SK-N-SH treated with all-trans-retinoic acid at 6 μM for 48 hours (cell line): ENCODE measurements around the gene HSP90AA1.

Source experiments
- ATAC-seq: fragments of 200-7000 bp; cut with Tn5 transposase; 3 replicates; pipeline ENCODE4 v1.9.1; 2020; ENCODE audit warnings: mild to moderate bottlenecking, moderate library complexity
- ARNTL ChIP-seq: fragments of 450-650 bp; formaldehyde crosslinking; IDR thresholded peaks from 2 replicates; pipeline ENCODE4 v1.5.0; 2020; ENCODE audit warnings: low read depth, mild to moderate bottlenecking, moderate library complexity, borderline replicate concordance
- BACH2 ChIP-seq: fragments of 250-450 bp; sonication (Bioruptor Pico); IDR thresholded peaks from 2 replicates; pipeline ENCODE4 v1.9.0; 2021; ENCODE audit warnings: mild to moderate bottlenecking, borderline replicate concordance
- CSDC2 ChIP-seq: fragments of 250-450 bp; sonication (Bioruptor Pico); IDR thresholded peaks from 2 replicates; pipeline ENCODE4 v1.5.0; 2020; ENCODE audit warnings: mild to moderate bottlenecking, moderate library complexity
- ESRRG ChIP-seq: fragments of 250-450 bp; sonication (Bioruptor Pico); IDR thresholded peaks from 2 replicates; pipeline ENCODE4 v1.6.1; 2021; ENCODE audit warnings: mild to moderate bottlenecking
- GLIS3 ChIP-seq: fragments of 250-450 bp; sonication (Bioruptor Pico); IDR thresholded peaks from 2 replicates; pipeline ENCODE4 v1.5.0; 2020; ENCODE audit warnings: mild to moderate bottlenecking, moderate library complexity
- ISL1 ChIP-seq: fragments of 250-450 bp; sonication (Bioruptor Pico); IDR thresholded peaks from 2 replicates; pipeline ENCODE4 v2.1.2; 2022; ENCODE audit warnings: mild to moderate bottlenecking, moderate library complexity
- RARB ChIP-seq: fragments of 250-450 bp; sonication (Bioruptor Pico); IDR thresholded peaks from 2 replicates; pipeline ENCODE4 v1.8.0; 2021; ENCODE audit warnings: mild to moderate bottlenecking, moderate library complexity
- SNAI2 ChIP-seq: fragments of 250-450 bp; sonication (Bioruptor Pico); IDR thresholded peaks from 2 replicates; pipeline ENCODE4 v1.5.0; 2020; ENCODE audit warnings: mild to moderate bottlenecking, moderate library complexity
- TCF4 ChIP-seq: fragments of 250-450 bp; sonication (Bioruptor Pico); IDR thresholded peaks from 2 replicates; pipeline ENCODE4 v1.8.0; 2021; ENCODE audit warnings: mild to moderate bottlenecking, moderate library complexity, borderline replicate concordance
- TOX ChIP-seq: fragments of 250-450 bp; sonication (Bioruptor Pico); IDR thresholded peaks from 2 replicates; pipeline ENCODE4 v1.8.0; 2021; ENCODE audit warnings: mild to moderate bottlenecking, moderate library complexity, borderline replicate concordance
- ZC3H10 ChIP-seq: fragments of 250-450 bp; sonication (Bioruptor Pico); IDR thresholded peaks from 2 replicates; pipeline ENCODE4 v1.5.1; 2021; ENCODE audit warnings: mild to moderate bottlenecking, moderate library complexity
- ZFP3 ChIP-seq: fragments of 250-450 bp; sonication (Bioruptor Pico); IDR thresholded peaks from 2 replicates; pipeline ENCODE4 v1.5.0; 2020; ENCODE audit warnings: mild to moderate bottlenecking, moderate library complexity
- ZNF565 ChIP-seq: fragments of 450-650 bp; formaldehyde crosslinking; conservative IDR thresholded peaks from 2 replicates; pipeline ENCODE4 v1.5.0; 2020; ENCODE audit warnings: low read depth, mild to moderate bottlenecking, moderate library complexity
- ZNF70 ChIP-seq: fragments of 450-650 bp; formaldehyde crosslinking; IDR thresholded peaks from 2 replicates; pipeline ENCODE4 v1.5.0; 2020; ENCODE audit warnings: mild to moderate bottlenecking, moderate library complexity
- ZNF8 ChIP-seq: fragments of 450-650 bp; formaldehyde crosslinking; IDR thresholded peaks from 2 replicates; pipeline ENCODE4 v1.5.0; 2020; ENCODE audit warnings: mild to moderate bottlenecking, moderate library complexity
- TF ChIP-seq, protein P1 (sequence below): fragments of 250-450 bp; sonication (Bioruptor Pico); IDR thresholded peaks from 2 replicates; pipeline ENCODE4 v1.5.0; 2020; ENCODE audit warnings: mild to moderate bottlenecking, moderate library complexity
- TF ChIP-seq, protein P2 (sequence below): fragments of 250-450 bp; sonication (Bioruptor Pico); IDR thresholded peaks from 2 replicates; pipeline ENCODE4 v1.8.0; 2021; ENCODE audit warnings: low read depth, mild to moderate bottlenecking, moderate library complexity, borderline replicate concordance
- TF ChIP-seq, protein P3 (sequence below): fragments of 250-450 bp; sonication (Bioruptor Pico); IDR thresholded peaks from 2 replicates; pipeline ENCODE4 v1.5.1; 2020; ENCODE audit warnings: low read depth, mild to moderate bottlenecking, moderate library complexity
- TF ChIP-seq, protein P4 (sequence below): fragments of 250-450 bp; sonication (Bioruptor Pico); IDR thresholded peaks from 2 replicates; pipeline ENCODE4 v1.5.1; 2021; ENCODE audit warnings: mild to moderate bottlenecking, moderate library complexity
- TF ChIP-seq, protein P5 (sequence below): fragments of 250-450 bp; sonication (Bioruptor Pico); IDR thresholded peaks from 2 replicates; pipeline ENCODE4 v1.8.0; 2020; ENCODE audit warnings: mild to moderate bottlenecking, moderate library complexity, borderline replicate concordance

Gene HSP90AA1

DNA sequence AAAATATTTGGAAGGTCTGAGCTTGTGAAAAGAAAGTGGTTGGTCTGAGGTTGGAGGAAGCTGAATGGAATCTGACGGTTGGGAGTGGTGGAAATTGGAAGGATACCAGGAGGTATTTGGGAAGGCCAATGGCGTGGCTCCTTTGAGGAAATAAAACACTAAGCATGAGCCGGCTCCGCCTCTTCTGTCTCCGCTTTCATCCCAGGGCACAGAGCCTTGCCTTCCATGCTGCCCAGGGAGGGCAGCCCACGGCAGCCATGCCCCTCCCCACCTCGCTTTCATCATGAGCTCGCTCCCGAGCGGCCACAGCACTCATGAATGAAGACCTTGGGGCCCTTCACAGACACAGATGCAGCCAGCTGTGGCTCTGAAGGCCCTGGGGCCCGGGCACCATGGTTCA is 36.2 kb downstream of the HSP90AA1 start:
- no peak for ATAC-seq
- TF ChIP-seq ZNF70 (CRISPR knock-in tag): no peak
- TF ChIP-seq TCF4 (CRISPR knock-in tag): no peak
- TF ChIP-seq, protein P1, sequence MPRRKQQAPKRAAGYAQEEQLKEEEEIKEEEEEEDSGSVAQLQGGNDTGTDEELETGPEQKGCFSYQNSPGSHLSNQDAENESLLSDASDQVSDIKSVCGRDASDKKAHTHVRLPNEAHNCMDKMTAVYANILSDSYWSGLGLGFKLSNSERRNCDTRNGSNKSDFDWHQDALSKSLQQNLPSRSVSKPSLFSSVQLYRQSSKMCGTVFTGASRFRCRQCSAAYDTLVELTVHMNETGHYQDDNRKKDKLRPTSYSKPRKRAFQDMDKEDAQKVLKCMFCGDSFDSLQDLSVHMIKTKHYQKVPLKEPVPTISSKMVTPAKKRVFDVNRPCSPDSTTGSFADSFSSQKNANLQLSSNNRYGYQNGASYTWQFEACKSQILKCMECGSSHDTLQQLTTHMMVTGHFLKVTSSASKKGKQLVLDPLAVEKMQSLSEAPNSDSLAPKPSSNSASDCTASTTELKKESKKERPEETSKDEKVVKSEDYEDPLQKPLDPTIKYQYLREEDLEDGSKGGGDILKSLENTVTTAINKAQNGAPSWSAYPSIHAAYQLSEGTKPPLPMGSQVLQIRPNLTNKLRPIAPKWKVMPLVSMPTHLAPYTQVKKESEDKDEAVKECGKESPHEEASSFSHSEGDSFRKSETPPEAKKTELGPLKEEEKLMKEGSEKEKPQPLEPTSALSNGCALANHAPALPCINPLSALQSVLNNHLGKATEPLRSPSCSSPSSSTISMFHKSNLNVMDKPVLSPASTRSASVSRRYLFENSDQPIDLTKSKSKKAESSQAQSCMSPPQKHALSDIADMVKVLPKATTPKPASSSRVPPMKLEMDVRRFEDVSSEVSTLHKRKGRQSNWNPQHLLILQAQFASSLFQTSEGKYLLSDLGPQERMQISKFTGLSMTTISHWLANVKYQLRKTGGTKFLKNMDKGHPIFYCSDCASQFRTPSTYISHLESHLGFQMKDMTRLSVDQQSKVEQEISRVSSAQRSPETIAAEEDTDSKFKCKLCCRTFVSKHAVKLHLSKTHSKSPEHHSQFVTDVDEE (CRISPR knock-in tag): no peak
- no peak for TF ChIP-seq TOX
- TF ChIP-seq, protein P2, sequence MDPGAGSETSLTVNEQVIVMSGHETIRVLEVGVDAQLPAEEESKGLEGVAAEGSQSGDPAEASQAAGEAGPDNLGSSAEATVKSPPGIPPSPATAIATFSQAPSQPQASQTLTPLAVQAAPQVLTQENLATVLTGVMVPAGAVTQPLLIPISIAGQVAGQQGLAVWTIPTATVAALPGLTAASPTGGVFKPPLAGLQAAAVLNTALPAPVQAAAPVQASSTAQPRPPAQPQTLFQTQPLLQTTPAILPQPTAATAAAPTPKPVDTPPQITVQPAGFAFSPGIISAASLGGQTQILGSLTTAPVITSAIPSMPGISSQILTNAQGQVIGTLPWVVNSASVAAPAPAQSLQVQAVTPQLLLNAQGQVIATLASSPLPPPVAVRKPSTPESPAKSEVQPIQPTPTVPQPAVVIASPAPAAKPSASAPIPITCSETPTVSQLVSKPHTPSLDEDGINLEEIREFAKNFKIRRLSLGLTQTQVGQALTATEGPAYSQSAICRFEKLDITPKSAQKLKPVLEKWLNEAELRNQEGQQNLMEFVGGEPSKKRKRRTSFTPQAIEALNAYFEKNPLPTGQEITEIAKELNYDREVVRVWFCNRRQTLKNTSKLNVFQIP (CRISPR knock-in tag): no peak
- no peak for TF ChIP-seq ARNTL (CRISPR knock-in tag)
- no peak for TF ChIP-seq CSDC2 (CRISPR knock-in tag)
- TF ChIP-seq ESRRG: no peak
- no peak for TF ChIP-seq ZC3H10 (CRISPR knock-in tag)
- TF ChIP-seq RARB: no peak
- no peak for TF ChIP-seq GLIS3
- TF ChIP-seq, protein P3, sequence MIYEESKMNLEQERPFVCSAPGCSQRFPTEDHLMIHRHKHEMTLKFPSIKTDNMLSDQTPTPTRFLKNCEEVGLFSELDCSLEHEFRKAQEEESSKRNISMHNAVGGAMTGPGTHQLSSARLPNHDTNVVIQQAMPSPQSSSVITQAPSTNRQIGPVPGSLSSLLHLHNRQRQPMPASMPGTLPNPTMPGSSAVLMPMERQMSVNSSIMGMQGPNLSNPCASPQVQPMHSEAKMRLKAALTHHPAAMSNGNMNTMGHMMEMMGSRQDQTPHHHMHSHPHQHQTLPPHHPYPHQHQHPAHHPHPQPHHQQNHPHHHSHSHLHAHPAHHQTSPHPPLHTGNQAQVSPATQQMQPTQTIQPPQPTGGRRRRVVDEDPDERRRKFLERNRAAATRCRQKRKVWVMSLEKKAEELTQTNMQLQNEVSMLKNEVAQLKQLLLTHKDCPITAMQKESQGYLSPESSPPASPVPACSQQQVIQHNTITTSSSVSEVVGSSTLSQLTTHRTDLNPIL (CRISPR knock-in tag): no peak
- TF ChIP-seq ISL1 (CRISPR knock-in tag): no peak
- TF ChIP-seq, protein P4, sequence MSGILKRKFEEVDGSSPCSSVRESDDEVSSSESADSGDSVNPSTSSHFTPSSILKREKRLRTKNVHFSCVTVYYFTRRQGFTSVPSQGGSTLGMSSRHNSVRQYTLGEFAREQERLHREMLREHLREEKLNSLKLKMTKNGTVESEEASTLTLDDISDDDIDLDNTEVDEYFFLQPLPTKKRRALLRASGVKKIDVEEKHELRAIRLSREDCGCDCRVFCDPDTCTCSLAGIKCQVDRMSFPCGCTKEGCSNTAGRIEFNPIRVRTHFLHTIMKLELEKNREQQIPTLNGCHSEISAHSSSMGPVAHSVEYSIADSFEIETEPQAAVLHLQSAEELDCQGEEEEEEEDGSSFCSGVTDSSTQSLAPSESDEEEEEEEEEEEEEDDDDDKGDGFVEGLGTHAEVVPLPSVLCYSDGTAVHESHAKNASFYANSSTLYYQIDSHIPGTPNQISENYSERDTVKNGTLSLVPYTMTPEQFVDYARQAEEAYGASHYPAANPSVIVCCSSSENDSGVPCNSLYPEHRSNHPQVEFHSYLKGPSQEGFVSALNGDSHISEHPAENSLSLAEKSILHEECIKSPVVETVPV (CRISPR knock-in tag): no peak
- TF ChIP-seq ZNF565: no peak

DNA sequence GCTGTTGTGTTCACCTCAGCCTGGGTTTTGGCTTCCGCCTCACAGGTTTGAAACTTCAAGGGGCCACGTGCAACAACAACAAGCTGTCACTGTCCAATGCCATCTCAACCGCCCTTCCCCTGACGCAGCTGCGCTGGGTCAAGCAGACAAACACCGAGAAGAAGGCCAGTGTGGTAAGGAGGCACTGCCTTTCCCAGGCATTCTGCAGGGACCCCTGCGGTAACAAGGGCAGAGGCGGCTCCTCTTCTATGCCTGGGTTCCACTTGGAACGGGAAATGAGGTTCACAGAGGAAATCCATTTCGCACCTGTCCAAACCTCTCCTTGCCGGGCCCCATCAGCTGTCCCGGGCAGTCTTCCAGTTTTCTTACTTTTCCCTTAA is 36.8 kb downstream of the HSP90AA1 start:
- ATAC-seq: no peak
- TF ChIP-seq ZFP3 (CRISPR knock-in tag): no peak
- TF ChIP-seq ZNF8 (CRISPR knock-in tag): no peak
- TF ChIP-seq, protein P5, sequence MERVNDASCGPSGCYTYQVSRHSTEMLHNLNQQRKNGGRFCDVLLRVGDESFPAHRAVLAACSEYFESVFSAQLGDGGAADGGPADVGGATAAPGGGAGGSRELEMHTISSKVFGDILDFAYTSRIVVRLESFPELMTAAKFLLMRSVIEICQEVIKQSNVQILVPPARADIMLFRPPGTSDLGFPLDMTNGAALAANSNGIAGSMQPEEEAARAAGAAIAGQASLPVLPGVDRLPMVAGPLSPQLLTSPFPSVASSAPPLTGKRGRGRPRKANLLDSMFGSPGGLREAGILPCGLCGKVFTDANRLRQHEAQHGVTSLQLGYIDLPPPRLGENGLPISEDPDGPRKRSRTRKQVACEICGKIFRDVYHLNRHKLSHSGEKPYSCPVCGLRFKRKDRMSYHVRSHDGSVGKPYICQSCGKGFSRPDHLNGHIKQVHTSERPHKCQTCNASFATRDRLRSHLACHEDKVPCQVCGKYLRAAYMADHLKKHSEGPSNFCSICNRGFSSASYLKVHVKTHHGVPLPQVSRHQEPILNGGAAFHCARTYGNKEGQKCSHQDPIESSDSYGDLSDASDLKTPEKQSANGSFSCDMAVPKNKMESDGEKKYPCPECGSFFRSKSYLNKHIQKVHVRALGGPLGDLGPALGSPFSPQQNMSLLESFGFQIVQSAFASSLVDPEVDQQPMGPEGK (CRISPR knock-in tag): no peak
- TF ChIP-seq SNAI2 (CRISPR knock-in tag): no peak
- TF ChIP-seq CSDC2 (CRISPR knock-in tag): no peak
- no peak for TF ChIP-seq ISL1 (CRISPR knock-in tag)
- TF ChIP-seq, protein P4 (CRISPR knock-in tag): no peak
- TF ChIP-seq, protein P3 (CRISPR knock-in tag): no peak
- TF ChIP-seq, protein P1 (CRISPR knock-in tag): no peak
- no peak for TF ChIP-seq GLIS3
- no peak for TF ChIP-seq ESRRG
- TF ChIP-seq ZNF70 (CRISPR knock-in tag): no peak
- no peak for TF ChIP-seq BACH2 (CRISPR knock-in tag)
- no peak for TF ChIP-seq ZC3H10 (CRISPR knock-in tag)
